ENCODE measurements around the gene KLF6. TPM values are rescaled to one million over a fixed set of nuclear protein-coding genes. Genes with fewer than 3 reads are reported as not detected.

The KLF6 gene
- total RNA-seq, 3 donors from 2014 or later (not counting 1 experiment from before 2014, with no cell fraction given) = 1,044 to 1,768 (median 1,056) TPM

DNA sequence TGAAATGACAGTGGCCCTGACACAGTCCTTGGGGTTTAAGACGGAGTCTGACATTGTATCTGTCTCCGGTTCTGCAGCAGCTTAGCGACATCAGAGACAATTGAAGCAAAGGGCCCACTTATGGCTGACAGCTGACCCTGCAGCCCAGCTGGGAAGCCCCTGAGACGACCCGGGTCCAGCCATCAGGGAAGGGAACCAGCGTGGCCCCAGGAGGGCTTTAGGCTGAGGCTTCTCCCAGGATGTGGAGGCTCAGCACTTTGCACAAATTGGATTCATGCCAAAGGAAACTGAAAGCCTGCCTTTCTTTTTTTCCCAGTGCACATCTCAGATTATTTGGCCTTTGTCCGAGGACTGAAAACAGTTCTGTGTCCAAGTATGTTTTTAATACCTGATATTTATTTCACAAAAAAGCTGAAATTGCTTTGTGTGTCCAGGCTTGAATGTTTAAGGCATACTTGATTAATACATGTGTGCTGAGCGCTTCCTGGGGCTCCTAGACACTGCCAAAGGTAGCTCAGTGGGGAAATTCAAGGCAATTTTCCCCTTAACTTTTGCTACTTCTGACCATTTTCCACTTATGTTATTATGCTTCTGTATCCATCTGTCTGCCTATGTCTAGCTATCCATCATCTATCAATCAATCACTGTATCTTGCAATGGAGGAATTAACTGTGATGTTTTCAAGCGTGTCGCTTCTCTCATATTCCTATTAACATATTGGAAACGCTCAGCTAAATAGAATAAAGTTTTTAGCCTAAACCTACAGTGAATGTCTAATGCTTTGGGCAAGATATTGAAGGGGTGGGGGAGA is 34.8 kb downstream of the KLF6 start:
- 45% methylated on average over 7 of the region's 11 CpGs for WGBS (ENCODE audit: insufficient coverage)
- intact Hi-C loops (cut with micrococcal nuclease) = no loop called here
- H3K9me3 Mint-ChIP-seq = no peaks in the 10 kb centered on the region
- H3K27me3 Mint-ChIP-seq (ENCODE audit: low read depth in 2 of 2) = peaks cover 6 to 12% of the 10 kb centered on the region in 2 donors
- TF ChIP-seq, protein P1, sequence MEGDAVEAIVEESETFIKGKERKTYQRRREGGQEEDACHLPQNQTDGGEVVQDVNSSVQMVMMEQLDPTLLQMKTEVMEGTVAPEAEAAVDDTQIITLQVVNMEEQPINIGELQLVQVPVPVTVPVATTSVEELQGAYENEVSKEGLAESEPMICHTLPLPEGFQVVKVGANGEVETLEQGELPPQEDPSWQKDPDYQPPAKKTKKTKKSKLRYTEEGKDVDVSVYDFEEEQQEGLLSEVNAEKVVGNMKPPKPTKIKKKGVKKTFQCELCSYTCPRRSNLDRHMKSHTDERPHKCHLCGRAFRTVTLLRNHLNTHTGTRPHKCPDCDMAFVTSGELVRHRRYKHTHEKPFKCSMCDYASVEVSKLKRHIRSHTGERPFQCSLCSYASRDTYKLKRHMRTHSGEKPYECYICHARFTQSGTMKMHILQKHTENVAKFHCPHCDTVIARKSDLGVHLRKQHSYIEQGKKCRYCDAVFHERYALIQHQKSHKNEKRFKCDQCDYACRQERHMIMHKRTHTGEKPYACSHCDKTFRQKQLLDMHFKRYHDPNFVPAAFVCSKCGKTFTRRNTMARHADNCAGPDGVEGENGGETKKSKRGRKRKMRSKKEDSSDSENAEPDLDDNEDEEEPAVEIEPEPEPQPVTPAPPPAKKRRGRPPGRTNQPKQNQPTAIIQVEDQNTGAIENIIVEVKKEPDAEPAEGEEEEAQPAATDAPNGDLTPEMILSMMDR (IDR thresholded peaks at IDR 0.05) = no peak
- no peak for ATAC-seq
- no peaks in the 10 kb centered on the region for H3K9me3 ChIP-seq (ENCODE audit: control insufficient read depth, insufficient read depth, low read length)
- H3K4me1 ChIP-seq (ENCODE audit: control insufficient read depth, insufficient read depth, low read length) = peaks cover 8% of the 10 kb centered on the region
- no peak overlapping the region for H3K27ac ChIP-seq (ENCODE audit: low read length)
- DNase-seq = no peak
- no peak overlapping the region for H3K27ac Mint-ChIP-seq
- no peaks in the 10 kb centered on the region for H3K4me1 Mint-ChIP-seq
- H3K27me3 ChIP-seq (ENCODE audit: control insufficient read depth, insufficient read depth, low read length) = no peaks in the 10 kb centered on the region
- H3K36me3 ChIP-seq (ENCODE audit: control insufficient read depth, insufficient read depth, low read length) = no peaks in the 10 kb centered on the region
- H3K36me3 Mint-ChIP-seq = no peaks in the 10 kb centered on the region
- no peak overlapping the region for H3K4me3 Mint-ChIP-seq
- H3K4me3 ChIP-seq (ENCODE audit: low read length) = no peak overlapping the region

DNA sequence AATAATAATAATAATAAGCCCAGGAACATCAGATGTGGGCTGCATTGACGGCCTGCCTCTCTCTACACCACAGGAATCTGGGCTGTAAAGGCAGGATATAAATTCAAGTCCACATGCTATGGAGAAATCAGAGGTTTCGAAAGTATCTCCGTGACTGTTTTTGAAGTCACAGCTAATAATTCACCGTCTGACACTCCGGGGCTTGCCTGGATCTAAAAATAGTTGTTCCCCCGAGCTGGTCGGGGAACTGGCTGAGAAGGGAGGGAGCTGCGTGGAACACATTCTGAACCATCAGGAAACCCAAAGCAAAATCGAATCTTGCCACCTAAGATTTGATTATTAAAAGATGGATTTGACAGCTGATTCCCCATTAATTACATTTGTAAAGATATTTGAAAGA is 35.4 kb downstream of the KLF6 start:
- Mint-ChIP-seq H3K36me3 (no peaks in the 10 kb centered on the region), H3K4me3 (no peak overlapping the region), H3K27me3 (ENCODE audit: low read depth in 2 of 2) (peaks cover 6 to 12% of the 10 kb centered on the region in 2 donors), H3K27ac (no peak overlapping the region), H3K9me3 (no peaks in the 10 kb centered on the region), H3K4me1 (no peaks in the 10 kb centered on the region)
- intact Hi-C loops (cut with micrococcal nuclease) = no loop called here
- Histone ChIP-seq H3K27me3 (ENCODE audit: control insufficient read depth, insufficient read depth, low read length) (no peaks in the 10 kb centered on the region), H3K36me3 (ENCODE audit: control insufficient read depth, insufficient read depth, low read length) (no peaks in the 10 kb centered on the region), H3K9me3 (ENCODE audit: control insufficient read depth, insufficient read depth, low read length) (no peaks in the 10 kb centered on the region), H3K4me1 (ENCODE audit: control insufficient read depth, insufficient read depth, low read length) (peaks cover 8% of the 10 kb centered on the region), H3K27ac (ENCODE audit: low read length) (no peak overlapping the region), H3K4me3 (ENCODE audit: low read length) (no peak overlapping the region)
- DNase-seq (no peak), ATAC-seq (no peak)
- TF ChIP-seq, protein P1 (IDR thresholded peaks at IDR 0.05) = no peak
- 24% methylated on average over 9 of the region's 9 CpGs for WGBS (ENCODE audit: insufficient coverage)

DNA sequence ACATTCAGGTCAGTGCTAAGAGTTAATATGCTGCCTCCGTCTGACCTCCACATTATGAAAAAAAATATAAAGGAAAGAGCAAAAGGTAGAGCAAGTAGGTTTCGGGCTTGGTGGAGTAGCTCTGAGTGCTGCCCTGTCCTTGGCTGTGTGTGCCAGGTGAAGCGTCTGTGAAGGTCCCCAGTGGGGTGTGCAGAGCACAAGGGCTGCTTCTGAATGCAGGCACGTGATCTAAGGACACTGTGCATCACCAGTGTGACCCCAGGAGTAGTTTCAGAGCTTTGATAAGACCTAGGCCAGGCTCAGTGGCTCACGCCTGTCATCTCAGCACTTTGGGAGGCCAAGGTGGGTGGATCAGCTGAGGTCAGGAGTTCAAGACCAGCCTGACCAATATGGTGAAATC is 36.0 kb downstream of the KLF6 start:
- Histone ChIP-seq H3K27ac (ENCODE audit: low read length) (no peak overlapping the region), H3K9me3 (ENCODE audit: control insufficient read depth, insufficient read depth, low read length) (no peaks in the 10 kb centered on the region), H3K4me3 (ENCODE audit: low read length) (no peak overlapping the region), H3K4me1 (ENCODE audit: control insufficient read depth, insufficient read depth, low read length) (peaks cover 8% of the 10 kb centered on the region), H3K36me3 (ENCODE audit: control insufficient read depth, insufficient read depth, low read length) (no peaks in the 10 kb centered on the region), H3K27me3 (ENCODE audit: control insufficient read depth, insufficient read depth, low read length) (no peaks in the 10 kb centered on the region)
- H3K27me3 Mint-ChIP-seq (ENCODE audit: low read depth in 2 of 2) = peaks cover 6 to 12% of the 10 kb centered on the region in 2 donors
- no peak overlapping the region for H3K27ac Mint-ChIP-seq
- intact Hi-C loops (cut with micrococcal nuclease) = no loop called here
- WGBS (ENCODE audit: insufficient coverage) = 94% methylated on average over 5 of the region's 5 CpGs
- H3K4me3 Mint-ChIP-seq = no peak overlapping the region
- H3K9me3 Mint-ChIP-seq = no peaks in the 10 kb centered on the region
- TF ChIP-seq, protein P1 (IDR thresholded peaks at IDR 0.05) = no peak
- DNase-seq = no peak
- no peaks in the 10 kb centered on the region for H3K4me1 Mint-ChIP-seq
- no peaks in the 10 kb centered on the region for H3K36me3 Mint-ChIP-seq
- no peak for ATAC-seq

DNA sequence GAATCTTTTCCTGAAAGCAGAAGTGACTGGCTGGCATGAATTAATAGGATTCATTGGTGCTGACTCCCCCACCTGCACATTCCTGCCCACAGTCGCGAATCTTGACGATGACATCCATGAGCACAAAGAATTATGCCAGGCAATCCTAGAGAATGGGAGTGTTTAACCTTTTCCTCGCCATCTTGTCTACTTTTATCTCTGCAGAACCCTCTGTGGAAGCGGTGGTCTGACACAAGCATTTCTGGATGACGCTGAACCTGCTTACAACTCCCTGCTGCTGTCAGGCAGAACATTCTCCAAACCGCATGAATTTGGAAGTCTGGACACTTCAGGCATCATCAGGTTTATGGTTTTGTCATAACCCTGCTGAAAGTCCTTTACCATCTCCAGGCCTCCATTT is 36.5 kb downstream of the KLF6 start:
- Mint-ChIP-seq H3K9me3 (no peaks in the 10 kb centered on the region), H3K4me1 (no peaks in the 10 kb centered on the region), H3K27ac (no peak overlapping the region), H3K27me3 (ENCODE audit: low read depth in 2 of 2) (peaks cover 6 to 12% of the 10 kb centered on the region in 2 donors), H3K36me3 (no peaks in the 10 kb centered on the region), H3K4me3 (no peak overlapping the region)
- ATAC-seq (no peak), DNase-seq (no peak)
- TF ChIP-seq, protein P1 (IDR thresholded peaks at IDR 0.05) = no peak
- no peaks in the 10 kb centered on the region for H3K27me3 ChIP-seq (ENCODE audit: control insufficient read depth, insufficient read depth, low read length)
- H3K4me1 ChIP-seq (ENCODE audit: control insufficient read depth, insufficient read depth, low read length) = peaks cover 8% of the 10 kb centered on the region
- no peaks in the 10 kb centered on the region for H3K36me3 ChIP-seq (ENCODE audit: control insufficient read depth, insufficient read depth, low read length)
- intact Hi-C loops (cut with micrococcal nuclease) = no loop called here
- 81% methylated on average over 7 of the region's 7 CpGs for WGBS (ENCODE audit: insufficient coverage)
- H3K27ac ChIP-seq (ENCODE audit: low read length) = no peak overlapping the region
- H3K9me3 ChIP-seq (ENCODE audit: control insufficient read depth, insufficient read depth, low read length) = no peaks in the 10 kb centered on the region
- no peak overlapping the region for H3K4me3 ChIP-seq (ENCODE audit: low read length)

Measured in natural killer cell (primary cell).